KMS-11 (cell line): ENCODE measurements around the gene RPTOR.

Experiments
- H2AFZ ChIP-seq: fragments of 200-600 bp; sonication (generic); 2 replicates; pipeline ENCODE4 v1.6.1; 2016; ENCODE audit warnings: antibody characterized with exemption, mixed run types, low read depth
- H3K27ac ChIP-seq: fragments of 200-600 bp; sonication (generic); 2 replicates; pipeline ENCODE4 v1.6.1; 2016; ENCODE audit warnings: mild to moderate bottlenecking, mixed run types
- H3K27me3 ChIP-seq: fragments of 200-600 bp; sonication (generic); 2 replicates; pipeline ENCODE4 v1.6.1; 2017; ENCODE audit warnings: mild to moderate bottlenecking, low read depth, mixed run types, moderate library complexity; ENCODE audit not compliant: insufficient read depth
- H3K36me3 ChIP-seq: fragments of 200-600 bp; sonication (generic); 2 replicates; pipeline ENCODE4 v1.6.1; 2017; ENCODE audit warnings: mild to moderate bottlenecking, mixed run types; ENCODE audit not compliant: insufficient read depth
- H3K4me1 ChIP-seq: fragments of 200-600 bp; sonication (generic); 2 replicates; pipeline ENCODE4 v1.6.1; 2016; ENCODE audit warnings: mild to moderate bottlenecking, low read depth, mixed run types; ENCODE audit not compliant: poor library complexity, severe bottlenecking
- H3K4me2 ChIP-seq: fragments of 200-600 bp; sonication (generic); 2 replicates; pipeline ENCODE4 v1.7.0; 2016; ENCODE audit warnings: mild to moderate bottlenecking, mixed run types
- H3K4me3 ChIP-seq: fragments of 200-600 bp; sonication (generic); IDR thresholded peaks from 2 replicates; pipeline ENCODE4 v1.6.1; 2017; ENCODE audit warnings: low read depth, low read length, mixed read lengths; ENCODE audit not compliant: insufficient read depth
- H3K79me2 ChIP-seq: fragments of 200-600 bp; sonication (generic); 2 replicates; pipeline ENCODE4 v1.6.1; 2016; ENCODE audit warnings: low read depth, mixed run types; ENCODE audit not compliant: insufficient read depth
- H3K9ac ChIP-seq: fragments of 200-600 bp; sonication (generic); 2 replicates; pipeline ENCODE4 v1.6.1; 2016; ENCODE audit warnings: mild to moderate bottlenecking, mixed run types
- H4K20me1 ChIP-seq: fragments of 200-600 bp; sonication (generic); 2 replicates; pipeline ENCODE4 v1.6.1; 2016; ENCODE audit warnings: mild to moderate bottlenecking, mixed run types; ENCODE audit not compliant: insufficient read depth
- TF ChIP-seq, protein P1 (sequence below): fragments of 200-600 bp; sonication (generic); conservative IDR thresholded peaks from 2 replicates; pipeline ENCODE4 v1.6.1; 2017; ENCODE audit warnings: low read depth, mild to moderate bottlenecking, antibody characterized with exemption, low read length, moderate library complexity, mixed read lengths

The RPTOR gene

DNA sequence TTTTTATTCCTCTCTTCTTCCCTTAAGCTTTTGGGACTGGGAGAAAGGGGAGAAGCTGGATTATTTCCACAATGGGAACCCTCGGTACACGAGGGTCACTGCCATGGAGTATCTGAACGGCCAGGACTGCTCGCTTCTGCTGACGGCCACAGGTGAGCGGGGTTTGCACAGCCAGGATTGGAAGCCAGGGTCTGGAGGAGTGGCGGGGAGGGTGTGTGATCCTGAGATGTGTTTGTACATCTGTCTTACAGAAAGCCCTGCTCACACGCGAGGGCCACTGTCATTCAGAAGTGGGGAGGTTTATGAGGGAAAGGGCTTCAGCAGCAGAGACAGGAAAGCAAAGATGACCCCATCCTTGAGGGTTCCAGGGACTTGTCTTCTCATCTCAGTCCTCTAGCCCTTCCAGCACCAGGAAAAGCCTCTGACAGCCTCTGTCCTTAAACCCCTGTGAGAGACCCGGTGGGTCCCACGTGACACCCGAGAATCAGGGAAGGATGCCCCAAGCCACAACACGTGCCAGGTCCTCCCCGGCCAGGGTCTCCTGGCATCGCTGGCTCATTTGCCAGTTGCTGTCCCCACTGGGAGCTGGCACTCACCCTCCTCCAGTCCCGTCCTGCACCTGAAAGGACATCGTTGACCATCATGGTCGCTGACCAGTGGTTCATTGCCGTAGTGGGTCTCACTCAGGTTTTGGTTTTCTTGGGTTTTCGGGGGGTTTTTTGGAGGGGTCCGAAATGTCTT, 402.7 kb downstream of the RPTOR start:
- H3K27me3 ChIP-seq, result no peaks in the 10 kb centered on the region
- H4K20me1 ChIP-seq, result no peaks in the 10 kb centered on the region
- no peak overlapping the region for H3K9ac ChIP-seq
- no peaks in the 10 kb centered on the region for H3K79me2 ChIP-seq
- no peak overlapping the region for H2AFZ ChIP-seq
- H3K4me1 ChIP-seq, result peaks cover 7% of the 10 kb centered on the region
- H3K4me3 ChIP-seq, result no peak overlapping the region
- H3K4me2 ChIP-seq, result no peak overlapping the region
- H3K27ac ChIP-seq, result no peak overlapping the region
- TF ChIP-seq, protein P1, sequence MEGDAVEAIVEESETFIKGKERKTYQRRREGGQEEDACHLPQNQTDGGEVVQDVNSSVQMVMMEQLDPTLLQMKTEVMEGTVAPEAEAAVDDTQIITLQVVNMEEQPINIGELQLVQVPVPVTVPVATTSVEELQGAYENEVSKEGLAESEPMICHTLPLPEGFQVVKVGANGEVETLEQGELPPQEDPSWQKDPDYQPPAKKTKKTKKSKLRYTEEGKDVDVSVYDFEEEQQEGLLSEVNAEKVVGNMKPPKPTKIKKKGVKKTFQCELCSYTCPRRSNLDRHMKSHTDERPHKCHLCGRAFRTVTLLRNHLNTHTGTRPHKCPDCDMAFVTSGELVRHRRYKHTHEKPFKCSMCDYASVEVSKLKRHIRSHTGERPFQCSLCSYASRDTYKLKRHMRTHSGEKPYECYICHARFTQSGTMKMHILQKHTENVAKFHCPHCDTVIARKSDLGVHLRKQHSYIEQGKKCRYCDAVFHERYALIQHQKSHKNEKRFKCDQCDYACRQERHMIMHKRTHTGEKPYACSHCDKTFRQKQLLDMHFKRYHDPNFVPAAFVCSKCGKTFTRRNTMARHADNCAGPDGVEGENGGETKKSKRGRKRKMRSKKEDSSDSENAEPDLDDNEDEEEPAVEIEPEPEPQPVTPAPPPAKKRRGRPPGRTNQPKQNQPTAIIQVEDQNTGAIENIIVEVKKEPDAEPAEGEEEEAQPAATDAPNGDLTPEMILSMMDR, result no peak
- no peaks in the 10 kb centered on the region for H3K36me3 ChIP-seq

GRCh38 chr17:80948019-80948975, 403.7 kb downstream of the RPTOR start:
- H3K9ac ChIP-seq, result no peak overlapping the region
- no peaks in the 10 kb centered on the region for H3K79me2 ChIP-seq
- TF ChIP-seq, protein P1, result no peak
- peaks cover 7% of the 10 kb centered on the region for H3K4me1 ChIP-seq
- no peak overlapping the region for H2AFZ ChIP-seq
- H3K27ac ChIP-seq, result no peak overlapping the region
- H3K4me3 ChIP-seq, result no peak overlapping the region
- no peaks in the 10 kb centered on the region for H3K27me3 ChIP-seq
- no peak overlapping the region for H3K4me2 ChIP-seq
- no peaks in the 10 kb centered on the region for H3K36me3 ChIP-seq
- no peaks in the 10 kb centered on the region for H4K20me1 ChIP-seq

DNA sequence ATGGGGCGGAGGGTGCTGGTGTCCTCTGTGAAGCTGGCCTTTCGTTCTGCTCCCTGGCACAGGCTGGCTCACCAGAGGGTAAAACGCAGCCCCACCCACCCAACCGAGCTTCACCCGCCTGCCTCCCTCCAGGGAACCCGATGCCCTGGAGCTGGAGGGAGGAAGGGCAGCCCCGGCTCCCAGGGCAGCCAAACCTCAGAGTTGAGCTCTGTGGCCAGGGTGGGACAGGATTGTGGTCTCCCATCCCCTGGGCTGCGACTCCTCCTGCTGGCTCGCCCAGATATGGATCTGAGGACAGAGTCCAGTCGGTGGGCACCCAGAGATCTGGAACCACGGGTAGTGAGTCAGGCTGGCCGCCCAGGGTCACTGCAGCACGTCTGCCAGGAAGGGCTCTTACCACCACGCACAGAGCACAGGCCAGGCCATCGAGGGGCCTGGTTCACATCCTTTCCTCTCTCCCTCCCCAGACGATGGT, 404.4 kb downstream of the RPTOR start:
- H3K4me2 ChIP-seq, result no peak overlapping the region
- no peaks in the 10 kb centered on the region for H3K36me3 ChIP-seq
- TF ChIP-seq, protein P1, result no peak
- no peaks in the 10 kb centered on the region for H4K20me1 ChIP-seq
- no peak overlapping the region for H3K27ac ChIP-seq
- H3K4me3 ChIP-seq, result no peak overlapping the region
- H3K4me1 ChIP-seq, result peaks cover 7% of the 10 kb centered on the region
- no peak overlapping the region for H2AFZ ChIP-seq
- H3K9ac ChIP-seq, result no peak overlapping the region
- no peaks in the 10 kb centered on the region for H3K79me2 ChIP-seq
- no peaks in the 10 kb centered on the region for H3K27me3 ChIP-seq

- Histone ChIP-seq H3K4me1 (peaks cover 7% of the 10 kb centered on the region), H3K27me3 (no peaks in the 10 kb centered on the region), H4K20me1 (no peaks in the 10 kb centered on the region), H3K4me3 (no peak overlapping the region), H3K79me2 (no peaks in the 10 kb centered on the region), H3K36me3 (no peaks in the 10 kb centered on the region), H3K27ac (no peak overlapping the region), H2AFZ (no peak overlapping the region), H3K4me2 (no peak overlapping the region), H3K9ac (no peak overlapping the region)
- TF ChIP-seq, protein P1, result no peak
Observed at GRCh38 chr17:80949451-80950421, 405.1 kb downstream of the RPTOR start.
